GDM1 (cell line): ENCODE results near the gene GLT8D1.
A peak's percentile ranks its signal among the peaks of the same experiment; 100 is the strongest.

Source experiments
- DNase-seq: peaks from one replicate; lab custom pipeline; 2025; lab: John Stamatoyannopoulos, UW

GLT8D1 gene

DNA sequence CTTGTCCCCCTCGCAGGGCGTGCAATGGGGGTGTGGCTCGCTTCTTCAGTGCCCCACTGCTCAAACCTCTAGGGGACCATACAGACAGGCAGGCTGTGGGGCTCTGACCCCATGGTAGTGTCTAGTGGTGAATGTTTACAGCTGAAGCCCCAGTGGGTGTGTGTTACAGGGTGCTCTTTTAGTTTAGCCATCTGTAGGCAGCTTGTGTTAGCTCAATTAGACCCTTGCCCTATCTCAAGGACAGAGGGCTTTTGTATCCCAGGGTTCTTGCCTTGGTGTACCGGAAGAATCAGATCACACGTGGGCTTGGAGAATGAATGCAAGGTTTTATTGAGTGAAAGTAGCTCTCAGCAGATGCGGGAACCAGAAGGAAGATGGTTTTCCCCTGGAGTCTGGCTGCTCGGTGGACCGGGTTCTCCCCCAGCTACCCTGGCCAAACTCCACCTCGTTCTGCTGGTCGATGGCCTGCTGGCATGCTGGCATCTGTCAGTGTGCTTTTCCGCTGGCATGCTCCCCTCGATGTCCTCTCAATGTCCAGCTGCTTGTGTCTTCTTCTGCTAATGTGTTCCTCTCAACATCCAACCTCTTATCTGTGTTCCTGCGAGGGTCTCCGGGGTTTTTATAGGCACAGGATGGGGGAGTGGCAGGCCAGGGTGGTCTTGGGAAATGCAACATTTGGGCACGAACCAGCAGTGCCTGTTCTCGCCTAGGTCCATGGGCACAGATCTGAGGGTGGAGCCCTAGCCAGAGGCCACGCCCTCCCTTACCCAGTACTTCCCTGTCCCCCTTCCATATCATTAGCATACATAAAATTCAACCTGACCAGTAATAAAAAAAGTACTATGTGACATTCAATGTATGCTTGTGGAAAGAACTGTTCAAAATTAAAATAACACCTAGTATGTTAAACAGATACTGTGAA is 7.0 kb upstream of the GLT8D1 start:
- DNase-seq = no peak

DNA sequence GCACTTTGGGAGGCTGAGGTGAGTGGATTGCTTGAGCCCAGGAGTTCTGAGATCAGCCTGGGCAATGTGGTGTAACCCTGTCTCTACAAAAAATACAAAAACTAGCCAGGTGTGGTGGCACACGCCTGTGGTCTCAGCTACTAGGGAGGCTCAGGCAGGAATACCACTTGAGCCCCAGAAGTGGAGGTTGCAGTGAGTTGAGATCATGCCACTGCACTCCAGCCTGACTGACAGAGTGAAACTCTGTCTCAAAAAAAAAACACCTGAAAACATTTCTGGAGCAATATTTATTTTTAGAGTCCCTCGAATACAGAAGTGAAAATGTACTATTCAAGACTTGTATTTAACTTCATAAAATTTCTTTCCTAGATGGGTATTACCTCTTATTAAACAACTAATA is 4.9 kb upstream of the GLT8D1 start:
- no peak for DNase-seq

DNA sequence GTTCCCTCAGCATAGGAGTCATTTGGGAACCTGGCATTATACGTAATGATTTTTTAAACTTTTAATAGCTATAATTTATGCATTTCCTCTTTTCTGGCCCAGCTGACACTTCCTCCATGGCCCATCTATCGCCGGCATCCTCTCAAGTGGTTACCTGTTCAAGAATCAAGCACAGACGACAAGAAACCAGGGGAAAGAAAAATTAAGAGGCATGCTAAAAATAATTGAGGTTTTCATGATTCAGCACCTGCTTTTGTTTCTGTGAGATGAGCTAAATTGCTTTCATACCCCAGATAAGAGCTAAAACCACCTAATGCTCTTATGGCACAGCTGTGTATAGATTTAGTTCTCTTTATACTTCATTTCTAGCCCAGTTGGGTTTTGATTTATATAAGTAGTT is 2.0 kb upstream of the GLT8D1 start:
- DNase-seq = no peak

DNA sequence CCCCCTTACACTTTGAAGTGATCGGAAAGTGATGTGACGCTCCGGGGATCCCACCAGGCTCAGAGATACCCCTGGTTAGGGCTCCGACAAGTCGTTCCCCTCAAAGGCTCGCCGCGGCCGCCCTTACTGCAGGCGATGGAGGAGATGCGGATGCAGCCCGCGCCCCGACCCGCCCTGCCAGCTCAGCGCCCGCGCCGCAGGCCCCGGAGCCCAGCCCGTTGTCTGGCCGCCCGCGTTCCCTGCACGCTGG is 228 bp downstream of the GLT8D1 start:
- no peak for DNase-seq

DNA sequence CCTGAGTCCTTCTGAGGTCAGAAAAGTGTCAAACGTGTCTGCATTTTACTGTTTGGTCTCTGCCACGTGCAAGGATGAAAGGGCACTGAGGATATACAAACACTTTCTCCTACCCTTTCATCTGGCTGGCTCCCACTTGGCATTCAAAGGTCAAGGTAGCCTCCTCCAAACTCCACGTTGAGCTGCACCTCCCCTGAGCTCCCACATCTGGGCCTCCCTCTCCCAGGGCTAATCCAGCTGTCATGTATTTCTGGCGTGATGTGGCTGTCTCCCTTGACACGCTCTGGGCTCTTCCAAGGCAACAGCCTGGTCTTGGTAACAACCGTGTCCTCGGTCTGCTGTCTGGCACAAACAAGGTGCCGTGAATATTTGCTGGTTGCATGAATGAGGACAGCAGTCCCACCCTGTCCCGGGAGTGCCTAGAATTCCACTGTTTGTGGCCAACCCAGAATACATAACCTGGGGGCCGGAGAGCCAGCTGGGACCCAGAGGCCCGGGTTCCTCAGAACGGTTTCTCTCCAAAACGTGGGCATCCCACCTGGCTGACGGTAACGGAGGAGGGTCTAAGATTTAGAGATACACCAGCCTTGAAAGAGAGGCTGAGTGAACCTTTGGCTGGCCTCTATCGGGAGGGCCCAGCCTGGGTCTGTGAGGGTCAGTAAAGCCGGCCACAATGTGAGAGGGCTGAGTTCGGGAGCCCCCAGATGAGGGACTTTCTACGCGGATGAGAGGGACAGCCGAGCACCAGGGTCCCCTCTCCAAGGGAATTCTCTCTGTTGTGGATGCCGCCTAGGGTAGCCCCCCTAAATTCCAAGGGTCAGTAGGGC is 767 bp downstream of the GLT8D1 start:
- DNase-seq = no peak

DNA sequence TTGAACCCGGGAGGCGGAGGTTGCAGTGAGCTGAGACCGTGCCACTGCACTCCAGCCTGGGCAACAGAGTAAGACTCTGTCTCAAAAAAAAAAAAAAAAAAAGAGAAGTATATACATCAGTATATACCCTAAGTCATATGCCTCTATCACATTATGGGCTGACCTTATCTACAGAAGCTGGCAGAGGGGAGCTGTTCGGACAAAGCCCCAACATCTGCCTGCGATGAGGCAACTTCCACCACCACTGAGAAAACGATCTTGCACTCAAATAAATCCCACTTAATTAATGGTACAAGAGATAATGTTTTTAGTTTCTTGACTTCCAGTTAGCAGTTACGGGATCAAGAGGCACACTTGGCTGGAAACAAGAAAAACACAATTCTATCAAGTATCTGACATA is 2.2 kb downstream of the GLT8D1 start:
- no peak for DNase-seq

DNA sequence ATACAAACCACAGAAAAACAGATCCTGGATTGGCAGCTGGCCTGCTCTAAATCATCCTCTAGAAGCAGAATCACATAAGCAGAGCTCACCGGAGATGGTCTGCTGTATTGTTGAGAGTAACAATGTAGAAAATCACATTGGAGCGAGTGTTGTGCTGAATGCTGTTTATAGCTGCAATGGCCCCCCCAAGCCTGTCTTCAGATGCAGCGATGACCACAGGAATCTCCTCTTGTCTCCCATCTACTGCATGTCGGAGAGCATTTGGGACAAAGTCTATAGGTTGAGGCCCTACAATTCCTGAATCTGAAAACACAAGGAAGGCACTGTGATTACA is 8.0 kb downstream of the GLT8D1 start:
- no peak for DNase-seq

DNA sequence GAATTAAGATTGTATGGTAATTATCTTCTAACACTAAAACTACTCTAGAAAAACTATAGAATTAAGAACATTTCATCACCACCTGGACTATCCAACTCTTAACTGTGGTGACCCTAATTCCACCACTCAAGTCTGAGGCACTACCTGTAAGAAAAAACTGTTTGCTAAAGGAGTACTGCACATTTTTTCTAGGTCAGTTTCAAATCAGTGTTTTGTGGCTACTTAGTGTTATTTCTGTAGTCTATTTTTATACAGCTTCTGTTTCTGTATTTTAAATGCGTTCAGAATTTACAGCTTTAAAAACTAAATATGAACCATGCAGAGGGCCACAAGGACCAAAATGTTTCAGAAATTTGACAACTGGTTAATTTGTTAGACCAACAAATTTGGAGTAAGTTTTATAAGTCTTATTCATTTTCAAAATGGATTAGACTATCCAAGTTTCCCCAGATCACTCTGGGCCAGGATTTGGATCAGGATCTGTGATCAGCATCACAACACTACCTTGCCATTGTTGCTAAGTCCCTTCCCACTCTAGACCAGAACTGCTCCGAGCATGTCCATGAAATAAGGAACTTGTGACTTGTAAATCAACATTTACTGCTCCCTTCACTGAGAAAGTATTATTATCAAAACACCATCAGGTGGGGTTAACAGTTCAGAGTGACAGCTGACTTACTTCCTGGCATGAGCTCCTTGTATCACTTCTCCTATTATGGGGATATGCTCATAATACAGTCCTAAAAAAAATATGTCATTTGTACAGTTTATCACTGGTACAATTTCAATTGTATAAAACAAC is 8.6 kb downstream of the GLT8D1 start:
- no peak for DNase-seq

DNA sequence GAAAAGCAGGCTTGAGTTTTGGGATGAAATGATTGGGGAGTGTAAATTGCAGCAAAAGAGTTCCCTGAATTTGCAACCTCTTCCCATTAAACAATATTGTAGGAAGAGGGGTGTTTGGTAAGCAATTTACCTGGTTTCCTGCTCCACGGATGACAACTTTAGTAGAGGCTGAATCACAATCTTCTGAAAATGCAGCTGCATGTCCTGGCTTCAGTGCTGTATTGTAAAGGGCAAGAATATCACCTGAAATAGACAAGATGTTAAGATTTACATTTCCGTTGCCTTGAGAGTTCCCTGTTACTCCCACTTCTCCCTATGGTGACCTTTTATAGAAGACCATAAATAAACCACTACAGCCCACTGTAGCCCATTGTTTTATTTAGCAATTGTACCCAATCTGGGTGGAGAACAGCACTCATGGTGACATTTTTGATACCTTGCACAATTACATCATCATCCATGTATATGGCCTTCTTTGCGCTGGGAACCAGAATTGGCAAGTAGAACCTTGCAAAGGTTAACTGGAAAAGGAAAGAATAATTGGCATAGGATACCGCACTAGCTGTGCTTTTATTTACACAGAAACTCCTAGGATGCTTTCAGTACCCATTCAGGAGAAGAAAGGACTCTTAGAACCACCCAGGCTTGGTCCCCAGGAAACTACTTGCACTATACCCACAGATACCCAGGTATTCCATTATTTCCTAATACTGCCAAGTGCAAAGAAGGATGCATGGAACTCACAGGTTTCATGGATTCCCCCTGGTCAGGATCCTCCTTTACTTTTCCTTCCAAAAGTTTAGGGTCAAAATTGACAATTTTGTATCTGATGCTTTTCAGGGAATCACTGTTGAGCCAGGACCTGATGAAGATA is 9.6 kb downstream of the GLT8D1 start:
- no peak for DNase-seq

DNA sequence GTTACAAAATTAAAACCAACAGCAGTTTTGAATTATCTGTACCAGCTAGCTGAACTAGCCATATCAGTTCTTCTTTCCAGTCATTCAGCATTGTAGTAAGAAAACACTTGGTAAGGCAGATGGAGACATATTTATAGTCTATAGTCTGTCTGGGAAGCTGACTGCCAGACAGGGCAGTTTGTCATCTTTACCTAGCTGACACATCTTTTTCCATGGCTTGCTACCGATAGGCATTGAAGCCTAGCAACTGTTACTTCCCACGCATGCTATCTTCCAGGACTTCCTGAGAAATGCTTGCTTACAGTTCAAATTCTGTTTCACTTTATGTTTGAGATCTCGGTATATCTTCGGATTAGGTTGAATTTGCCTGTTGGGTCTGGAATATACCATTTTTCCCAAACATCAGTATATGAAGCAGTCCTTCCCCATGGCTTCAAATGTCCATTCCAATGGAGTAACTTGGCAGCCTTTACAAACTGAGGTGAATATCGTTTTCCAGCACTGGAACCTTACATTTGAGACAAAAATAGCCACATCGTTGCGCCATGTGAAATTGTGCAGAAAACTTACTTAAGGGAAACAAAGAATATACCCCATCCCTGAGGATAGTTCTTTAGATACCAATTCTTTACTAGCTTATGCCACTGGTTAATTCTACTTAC is 10.9 kb downstream of the GLT8D1 start:
- DNase-seq = no peak

DNA sequence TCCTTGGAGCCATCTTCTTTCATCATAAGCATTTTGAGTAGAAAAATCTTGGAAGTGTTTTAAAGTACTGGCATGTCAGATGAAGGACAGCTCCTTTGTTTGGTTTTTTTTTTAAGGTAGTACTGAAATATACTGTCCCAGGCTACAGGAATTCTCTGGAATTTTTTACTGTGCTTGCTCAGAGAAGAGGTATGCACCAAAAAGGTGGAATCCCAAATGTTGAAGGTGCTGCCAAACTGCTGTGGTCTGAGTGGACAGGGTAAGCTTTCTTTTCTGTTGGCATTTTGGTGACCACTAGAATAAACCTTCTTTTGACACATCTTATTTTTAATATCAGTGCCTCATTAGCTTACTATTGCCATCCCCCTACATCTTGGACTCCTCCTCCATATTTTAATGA is 12.5 kb downstream of the GLT8D1 start:
- DNase-seq = no peak

DNA sequence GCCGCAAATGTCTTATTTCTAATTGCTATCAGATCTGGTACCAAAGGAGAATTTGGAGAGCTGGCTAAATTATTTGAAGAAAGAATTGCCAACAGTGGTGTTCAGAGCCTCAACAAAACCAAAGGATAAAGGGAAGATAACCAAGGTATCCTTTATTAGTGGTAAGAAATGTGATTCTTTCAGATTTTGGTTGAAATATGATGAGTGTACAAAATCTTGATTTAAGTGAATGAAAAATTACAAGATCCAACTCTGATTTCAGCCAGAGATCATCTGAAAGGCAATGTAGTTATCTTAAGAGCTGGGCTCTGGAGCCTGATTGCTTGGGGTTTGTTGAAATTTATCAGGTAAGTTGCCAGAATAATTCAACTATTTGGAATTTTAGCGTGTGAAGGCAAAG is 15.0 kb downstream of the GLT8D1 start:
- no peak for DNase-seq

DNA sequence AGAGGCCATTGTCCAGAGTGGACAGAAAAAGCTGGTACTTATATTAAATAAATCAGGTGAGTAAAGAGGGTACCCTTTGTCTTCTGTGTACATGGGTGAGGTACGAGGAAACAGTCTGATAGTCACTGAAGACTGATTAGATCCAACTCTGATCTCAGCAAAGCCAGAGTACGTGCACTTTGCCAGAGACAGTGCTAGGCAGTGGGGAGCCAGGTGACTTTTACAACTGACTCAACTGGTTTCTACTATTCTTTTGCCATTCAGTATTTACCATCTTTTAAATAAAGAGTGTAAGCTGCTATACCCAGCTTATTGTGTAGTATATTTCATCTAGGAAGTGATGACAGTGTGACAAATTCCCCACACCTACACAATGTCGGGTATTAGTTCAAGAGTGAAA is 16.4 kb downstream of the GLT8D1 start:
- no peak for DNase-seq

DNA sequence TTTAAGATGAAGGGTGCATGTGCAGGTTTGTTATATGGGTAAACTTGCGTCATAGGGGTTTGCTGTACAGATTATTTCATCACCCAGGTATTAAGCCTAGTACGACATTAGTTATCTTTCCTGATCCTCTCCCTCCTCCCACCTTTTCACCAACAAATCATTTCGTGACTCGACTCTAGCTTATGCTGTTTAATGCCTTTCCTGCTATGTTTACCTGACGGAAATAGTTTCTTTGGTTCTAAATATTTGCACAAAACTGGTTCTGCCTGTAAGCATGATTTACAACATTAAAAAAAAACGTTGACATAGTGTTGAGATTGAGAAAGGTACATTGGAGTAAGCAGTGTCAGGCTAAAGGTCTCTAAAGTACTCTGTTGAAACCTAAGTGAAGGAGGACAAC is 17.3 kb downstream of the GLT8D1 start:
- DNase-seq = no peak

DNA sequence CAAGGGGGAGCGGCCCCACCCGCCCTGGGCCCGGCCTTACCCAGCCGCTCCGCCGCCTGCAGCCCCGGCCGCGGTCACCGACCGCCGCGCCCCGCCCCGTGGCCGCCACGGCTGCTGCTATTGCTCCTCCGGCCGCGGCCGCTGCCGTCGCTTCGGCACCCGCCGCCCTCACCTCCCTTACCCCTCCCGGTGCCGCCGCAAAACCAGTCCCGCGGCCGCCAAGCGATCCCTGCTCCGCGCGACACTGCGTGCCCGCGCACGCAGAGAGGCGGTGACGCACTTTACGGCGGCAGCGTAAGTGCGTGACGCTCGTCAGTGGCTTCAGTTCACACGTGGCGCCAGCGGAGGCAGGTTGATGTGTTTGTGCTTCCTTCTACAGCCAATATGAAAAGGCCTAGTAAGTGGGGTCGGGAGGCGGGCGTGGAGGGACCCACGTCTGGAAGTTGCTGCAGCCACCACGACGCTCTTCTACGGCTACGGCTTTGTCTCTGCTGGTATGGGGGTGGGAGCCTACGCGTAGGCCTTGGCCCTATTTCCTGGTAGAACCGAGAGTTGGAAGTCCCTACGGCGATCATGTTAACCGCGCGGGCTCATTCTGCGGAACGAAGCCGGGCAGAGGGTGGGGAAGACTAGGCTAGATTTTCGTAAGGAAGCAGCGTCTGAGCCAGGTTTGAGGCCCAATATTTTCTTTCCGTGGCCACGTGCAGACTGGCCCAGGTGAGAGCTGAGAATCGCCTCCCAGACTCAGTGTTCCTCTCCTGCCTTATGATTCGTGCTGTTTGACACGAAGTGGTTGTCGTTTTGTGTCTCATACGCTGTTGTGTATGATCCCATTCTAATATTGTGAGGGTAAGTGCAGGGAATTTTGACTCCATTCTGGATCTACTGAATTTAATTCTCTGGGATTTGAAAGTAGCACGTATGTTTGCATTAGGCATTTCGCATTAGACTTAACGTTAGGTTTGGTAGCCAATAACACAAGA is 19.6 kb downstream of the GLT8D1 start, which contains the start of the genes GNL3 and PBRM1:
GNL3 (plus strand) TSS at position 324 of the 983 bp plus-strand sequence; CDS start at position 385, 61 bp downstream.
PBRM1 (minus strand) TSS at position 205 of the 983 bp plus-strand sequence.
- peak; percentile 96 for DNase-seq

DNA sequence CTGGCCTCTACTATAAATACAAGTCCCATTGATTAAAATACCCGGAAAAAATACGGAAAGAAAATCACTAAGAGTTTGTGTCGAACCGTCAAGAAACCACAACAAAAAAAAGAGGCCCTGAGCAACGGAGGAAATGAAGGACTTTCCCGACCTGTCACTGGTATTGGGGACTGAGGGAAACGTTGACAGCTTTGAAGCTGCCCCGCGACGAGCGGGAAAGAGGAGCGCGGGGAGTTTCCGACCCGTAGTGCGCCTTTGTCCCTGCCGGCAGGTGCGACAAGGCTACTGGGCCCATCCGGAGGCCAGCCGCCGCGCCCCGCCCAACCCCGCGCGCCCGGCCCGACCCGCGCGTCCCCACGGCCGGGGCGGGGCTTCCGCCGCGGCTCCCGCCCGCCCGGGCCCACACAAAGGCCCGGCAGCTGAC is 20.3 kb downstream of the GLT8D1 start:
- DNase-seq = peak; percentile 73

DNA sequence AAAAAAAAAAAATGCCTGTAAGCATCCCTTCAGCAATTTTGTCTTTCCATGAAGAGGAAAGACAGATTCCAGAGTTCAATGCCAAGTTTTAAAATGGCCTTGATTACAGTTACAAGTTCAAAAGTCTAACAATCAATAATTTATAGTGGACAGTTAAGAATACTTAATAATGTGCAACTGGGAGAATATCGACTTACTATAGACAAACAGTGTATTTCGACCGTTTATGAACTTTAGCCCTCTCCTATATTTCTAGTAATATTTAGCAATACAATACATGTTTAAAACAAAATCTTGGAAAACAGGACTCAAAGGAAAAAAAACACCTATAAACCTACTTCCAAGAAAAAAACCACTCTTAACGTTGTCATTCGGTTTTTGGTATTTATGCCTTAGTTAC is 21.4 kb downstream of the GLT8D1 start:
- no peak for DNase-seq

DNA sequence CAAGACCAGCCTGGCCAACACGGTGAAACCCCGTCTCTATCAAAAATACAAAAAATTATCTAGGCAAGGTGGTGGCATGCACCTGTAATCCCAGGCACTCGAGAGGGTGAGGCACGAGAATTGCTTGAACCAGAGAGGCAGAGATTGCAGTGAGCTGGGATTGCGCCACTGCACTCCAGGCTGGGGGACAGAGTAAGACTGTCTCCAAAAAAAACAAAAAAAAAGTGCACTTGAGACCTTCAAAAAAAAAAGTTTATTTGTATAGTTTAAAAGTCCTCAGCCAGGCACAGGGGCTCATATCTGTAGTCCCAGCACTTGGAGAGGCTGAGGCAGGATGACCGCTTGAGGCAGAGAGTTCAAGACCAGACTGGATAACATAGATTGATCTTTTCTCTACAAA is 22.0 kb downstream of the GLT8D1 start:
- DNase-seq = no peak

DNA sequence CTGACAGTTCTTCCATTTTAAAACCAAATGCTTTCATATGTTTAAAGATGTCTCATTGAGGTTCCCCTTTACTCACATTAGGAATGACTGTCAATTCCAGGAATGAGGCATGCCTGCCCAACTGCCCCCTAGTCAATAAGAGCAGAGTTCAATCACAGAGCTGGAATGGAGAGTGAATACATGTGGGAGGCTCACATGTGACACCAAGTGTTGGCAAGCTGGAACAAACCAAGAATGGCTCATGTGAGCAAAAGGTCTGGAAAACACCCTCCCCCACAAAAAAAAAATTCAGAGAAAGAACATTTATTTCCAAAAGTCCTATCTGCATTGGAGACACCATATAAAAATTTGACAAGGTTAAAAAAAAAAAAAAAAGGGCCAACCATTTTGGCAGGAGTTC is 23.6 kb downstream of the GLT8D1 start:
- DNase-seq = peak; percentile 6

DNA sequence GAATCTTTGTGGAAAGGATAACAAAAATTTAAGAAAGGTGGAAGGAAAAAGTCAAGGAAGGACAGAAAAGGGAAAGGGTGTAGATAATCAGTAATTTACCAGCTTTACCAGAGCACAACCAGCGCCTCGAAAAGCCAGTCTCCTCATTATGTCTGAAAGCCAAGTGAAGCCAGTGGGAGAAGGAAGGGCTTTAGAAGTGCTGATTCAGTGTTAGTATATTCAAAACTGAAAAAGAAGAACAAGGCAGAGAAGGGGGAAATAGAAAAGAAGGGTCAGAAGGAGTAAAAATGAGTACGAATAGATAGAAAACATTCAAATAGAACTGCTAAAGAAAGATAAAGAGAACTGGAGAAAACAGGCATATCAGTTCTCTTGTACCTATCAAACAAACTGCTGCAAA is 24.0 kb downstream of the GLT8D1 start:
- DNase-seq = no peak
